ENCODE results near the gene SH3YL1.

DNA sequence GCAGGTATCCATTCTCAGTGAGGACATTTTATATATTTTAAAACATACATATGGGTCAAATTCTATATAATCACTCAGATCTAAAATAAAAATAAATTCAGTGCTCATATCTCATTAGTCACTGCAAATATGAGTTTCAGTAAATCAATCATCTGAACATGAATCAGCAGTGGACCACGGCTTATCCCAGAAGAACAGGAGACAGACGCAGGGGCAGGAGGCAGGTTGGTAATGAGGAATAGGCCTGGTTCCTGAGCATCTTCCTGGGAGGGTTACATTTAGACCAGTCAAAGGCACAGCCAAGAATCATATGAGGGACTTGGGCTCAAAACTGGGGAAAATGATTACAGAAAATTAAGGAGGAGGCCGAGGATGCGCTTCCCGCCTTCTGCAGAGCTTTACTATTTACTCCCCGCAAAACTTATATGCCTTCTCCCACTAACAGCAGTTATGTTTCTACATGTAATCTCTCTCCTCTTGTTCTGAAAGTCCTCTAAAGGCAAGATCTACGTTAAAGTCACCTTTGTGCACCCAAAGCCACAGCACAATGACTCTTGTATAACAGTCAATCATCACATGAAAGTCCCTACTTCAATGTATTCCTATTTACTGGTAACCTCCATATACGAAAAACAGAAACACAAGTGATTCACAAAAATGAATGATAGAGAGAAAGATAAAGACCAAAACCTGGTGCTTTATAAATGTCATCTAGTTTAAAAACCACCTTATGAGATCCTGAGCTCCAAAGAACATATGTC is 35.1 kb downstream of the SH3YL1 start:
- no peak for TF ChIP-seq EZH2 (optimal IDR thresholded peaks at IDR 0.05; ENCODE audit: low read depth, low read length)
- TF ChIP-seq, protein P1, sequence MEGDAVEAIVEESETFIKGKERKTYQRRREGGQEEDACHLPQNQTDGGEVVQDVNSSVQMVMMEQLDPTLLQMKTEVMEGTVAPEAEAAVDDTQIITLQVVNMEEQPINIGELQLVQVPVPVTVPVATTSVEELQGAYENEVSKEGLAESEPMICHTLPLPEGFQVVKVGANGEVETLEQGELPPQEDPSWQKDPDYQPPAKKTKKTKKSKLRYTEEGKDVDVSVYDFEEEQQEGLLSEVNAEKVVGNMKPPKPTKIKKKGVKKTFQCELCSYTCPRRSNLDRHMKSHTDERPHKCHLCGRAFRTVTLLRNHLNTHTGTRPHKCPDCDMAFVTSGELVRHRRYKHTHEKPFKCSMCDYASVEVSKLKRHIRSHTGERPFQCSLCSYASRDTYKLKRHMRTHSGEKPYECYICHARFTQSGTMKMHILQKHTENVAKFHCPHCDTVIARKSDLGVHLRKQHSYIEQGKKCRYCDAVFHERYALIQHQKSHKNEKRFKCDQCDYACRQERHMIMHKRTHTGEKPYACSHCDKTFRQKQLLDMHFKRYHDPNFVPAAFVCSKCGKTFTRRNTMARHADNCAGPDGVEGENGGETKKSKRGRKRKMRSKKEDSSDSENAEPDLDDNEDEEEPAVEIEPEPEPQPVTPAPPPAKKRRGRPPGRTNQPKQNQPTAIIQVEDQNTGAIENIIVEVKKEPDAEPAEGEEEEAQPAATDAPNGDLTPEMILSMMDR (IDR thresholded peaks at IDR 0.05; ENCODE audit: low read length) = no peak

All from MM.1S (cell line).